GM06990 (cell line): ENCODE measurements around the gene UPB1.

Source experiments
- DNase-seq: peaks from one replicate; pipeline ENCODE4 v3.0.0-alpha.2; 2011; ENCODE audit not compliant: insufficient read length; ENCODE audit errors: extremely low read depth
- H3K27me3 ChIP-seq: replicated peaks from 2 replicates; pipeline ENCODE4 v1.6.0; 2011; ENCODE audit warnings: low read length; ENCODE audit not compliant: control insufficient read depth, insufficient read depth
- H3K36me3 ChIP-seq: 2 replicates; pipeline ENCODE4 v1.5.1; 2011; ENCODE audit warnings: low read length; ENCODE audit not compliant: control insufficient read depth, insufficient read depth
- H3K4me3 ChIP-seq: replicated peaks from 2 replicates; pipeline ENCODE4 v1.5.1; 2011; ENCODE audit warnings: low read depth, mild to moderate bottlenecking, control low read depth, low read length
- TF ChIP-seq, protein P1 (sequence below): IDR thresholded peaks from 2 replicates; pipeline ENCODE4 v1.5.1; 2011; ENCODE audit warnings: low read length, control low read depth, mild to moderate bottlenecking, inconsistent platforms; ENCODE audit not compliant: insufficient read depth, poor library complexity, severe bottlenecking

UPB1 gene

GRCh38 chr22:24535348-24535747 is 40.2 kb downstream of the UPB1 start:
- DNase-seq: no peak
- Histone ChIP-seq H3K27me3 (no peaks in the 10 kb centered on the region), H3K4me3 (no peak overlapping the region), H3K36me3 (peaks cover 1% of the 10 kb centered on the region)
- TF ChIP-seq, protein P1, sequence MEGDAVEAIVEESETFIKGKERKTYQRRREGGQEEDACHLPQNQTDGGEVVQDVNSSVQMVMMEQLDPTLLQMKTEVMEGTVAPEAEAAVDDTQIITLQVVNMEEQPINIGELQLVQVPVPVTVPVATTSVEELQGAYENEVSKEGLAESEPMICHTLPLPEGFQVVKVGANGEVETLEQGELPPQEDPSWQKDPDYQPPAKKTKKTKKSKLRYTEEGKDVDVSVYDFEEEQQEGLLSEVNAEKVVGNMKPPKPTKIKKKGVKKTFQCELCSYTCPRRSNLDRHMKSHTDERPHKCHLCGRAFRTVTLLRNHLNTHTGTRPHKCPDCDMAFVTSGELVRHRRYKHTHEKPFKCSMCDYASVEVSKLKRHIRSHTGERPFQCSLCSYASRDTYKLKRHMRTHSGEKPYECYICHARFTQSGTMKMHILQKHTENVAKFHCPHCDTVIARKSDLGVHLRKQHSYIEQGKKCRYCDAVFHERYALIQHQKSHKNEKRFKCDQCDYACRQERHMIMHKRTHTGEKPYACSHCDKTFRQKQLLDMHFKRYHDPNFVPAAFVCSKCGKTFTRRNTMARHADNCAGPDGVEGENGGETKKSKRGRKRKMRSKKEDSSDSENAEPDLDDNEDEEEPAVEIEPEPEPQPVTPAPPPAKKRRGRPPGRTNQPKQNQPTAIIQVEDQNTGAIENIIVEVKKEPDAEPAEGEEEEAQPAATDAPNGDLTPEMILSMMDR: no peak

DNA sequence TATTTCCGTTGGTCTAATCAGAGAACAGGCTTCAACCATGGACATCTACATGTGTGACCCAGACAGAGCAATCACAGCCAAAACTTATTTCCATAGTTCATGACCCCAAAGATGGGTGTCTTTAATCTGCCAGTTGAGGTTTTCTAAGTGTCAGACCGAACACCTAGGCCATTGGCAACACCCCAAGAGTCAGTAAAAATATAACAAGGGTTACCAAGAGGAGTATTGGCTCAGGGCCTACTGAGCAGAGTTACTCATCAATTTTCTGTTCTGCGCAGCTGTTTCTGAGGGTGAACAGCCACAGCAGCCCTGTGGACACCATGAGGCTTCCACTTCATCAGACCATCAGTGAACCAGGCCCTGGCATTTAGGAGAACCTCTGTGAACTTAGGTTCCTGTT is 41.0 kb downstream of the UPB1 start:
- TF ChIP-seq, protein P1: no peak
- no peak for DNase-seq
- Histone ChIP-seq H3K36me3 (peaks cover 8% of the 10 kb centered on the region), H3K4me3 (no peak overlapping the region), H3K27me3 (no peaks in the 10 kb centered on the region)

DNA sequence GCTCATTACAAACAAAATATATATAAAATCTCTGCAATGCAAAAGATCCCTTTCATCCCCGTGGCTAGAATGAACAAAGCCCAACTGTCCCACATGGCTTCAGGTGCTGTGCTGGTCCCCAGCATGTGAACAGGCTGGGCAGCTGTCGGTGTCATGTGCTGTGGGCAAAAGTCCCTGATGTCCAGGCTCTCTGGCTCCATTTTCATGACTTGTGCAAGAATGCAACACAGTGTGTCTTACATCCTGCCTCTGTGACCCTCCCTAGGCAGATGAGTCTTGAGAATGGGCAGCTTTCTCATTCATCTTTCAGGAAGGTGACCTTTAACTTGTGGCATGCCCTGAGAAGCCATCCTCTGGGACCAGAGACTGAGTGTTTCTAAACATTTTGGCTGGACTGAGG is 45.3 kb downstream of the UPB1 start:
- no peak for DNase-seq
- TF ChIP-seq, protein P1: no peak
- Histone ChIP-seq H3K4me3 (no peak overlapping the region), H3K36me3 (peaks cover 38% of the 10 kb centered on the region), H3K27me3 (no peaks in the 10 kb centered on the region)

DNA sequence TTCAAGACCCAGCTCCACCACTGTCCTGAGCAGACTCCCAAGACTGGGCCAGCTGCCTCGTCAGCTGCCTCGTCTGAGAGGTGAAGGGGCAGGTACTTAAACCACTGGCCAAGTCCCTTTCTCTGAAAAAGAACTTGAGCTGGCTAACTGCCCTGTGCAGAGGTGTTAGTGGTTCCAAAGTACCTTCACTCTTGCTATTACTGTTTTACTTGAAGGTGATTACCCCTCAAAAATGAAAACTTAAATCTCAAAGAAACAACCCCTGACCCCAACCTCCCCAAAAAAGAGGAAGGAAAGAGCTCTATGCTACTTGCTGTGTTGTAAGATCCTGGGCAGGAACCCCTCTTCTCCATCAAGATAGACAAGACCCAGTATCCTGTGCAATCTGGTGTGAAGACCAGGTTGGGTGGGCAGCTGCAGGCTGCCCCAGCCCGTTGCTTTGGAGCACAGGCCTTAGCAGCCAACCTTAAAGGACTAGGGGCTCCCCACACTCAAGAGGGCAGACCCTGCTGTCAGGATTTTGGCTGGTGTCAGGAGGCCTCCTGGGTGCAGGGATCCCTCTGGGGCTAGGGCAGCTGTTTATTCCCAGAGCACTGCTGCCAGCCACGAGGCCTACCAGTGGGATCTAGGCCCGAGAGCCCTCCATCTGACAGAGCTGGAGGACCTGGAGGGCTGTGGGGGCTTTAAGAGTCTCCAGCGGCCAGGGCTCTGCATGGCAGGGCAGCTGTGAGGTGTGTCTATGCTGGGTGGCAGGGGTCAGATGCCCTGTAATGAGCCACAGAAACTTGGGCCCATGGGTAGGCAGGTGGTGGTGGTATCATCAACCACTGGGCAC is 46.8 kb downstream of the UPB1 start:
- no peak overlapping the region for H3K4me3 ChIP-seq
- H3K27me3 ChIP-seq: no peaks in the 10 kb centered on the region
- DNase-seq: no peak
- H3K36me3 ChIP-seq: peaks cover 45% of the 10 kb centered on the region
- TF ChIP-seq, protein P1: no peak

- TF ChIP-seq, protein P1: no peak
- Histone ChIP-seq H3K4me3 (no peak overlapping the region), H3K27me3 (no peaks in the 10 kb centered on the region), H3K36me3 (peaks cover 51% of the 10 kb centered on the region)
- DNase-seq: no peak
Observed at GRCh38 chr22:24542641-24543040, 47.5 kb downstream of the UPB1 start.
